Measurements from ENCODE around the gene ITGAV.

GRCh38 chr2:186636800-186637496 lies 47.1 kb downstream of the ITGAV start:
- TF ChIP-seq POLR2A (IDR thresholded peaks at IDR 0.05) (no peak), CTCF (IDR thresholded peaks at IDR 0.05) (no peak)

Measured in sigmoid colon (tissue), 3 donors.